Measurements from ENCODE around the gene TMPRSS3.

The TMPRSS3 gene

DNA sequence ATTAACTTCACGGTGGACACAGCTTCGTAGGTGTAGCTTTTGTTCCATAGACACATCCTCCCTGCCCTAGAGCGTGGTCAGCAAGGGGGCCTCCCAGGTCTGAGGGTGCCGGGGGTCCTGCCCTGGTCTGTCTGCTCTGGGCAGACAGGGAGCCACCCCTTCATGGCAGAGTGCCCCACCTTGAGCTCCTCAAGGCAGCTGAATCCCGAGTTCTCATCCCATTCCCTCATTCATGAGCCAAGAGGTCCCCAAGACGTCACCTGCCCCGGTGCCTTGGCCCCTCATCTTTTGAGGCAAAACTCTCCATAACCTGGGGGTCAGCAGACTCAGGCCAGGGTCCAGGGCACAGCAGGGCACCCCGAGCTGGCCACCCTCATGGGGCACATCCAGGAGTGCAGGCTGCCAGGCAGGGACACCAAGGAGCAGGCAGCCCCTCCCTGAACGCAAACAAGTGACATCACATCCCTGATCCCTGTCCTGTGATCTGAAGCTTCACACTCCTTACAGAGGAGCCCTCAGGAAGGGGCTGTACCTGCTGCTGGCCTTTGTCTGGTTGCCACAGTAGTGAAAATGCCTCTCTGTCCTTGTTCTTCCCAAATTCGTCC lies 31.1 kb upstream of the TMPRSS3 start:
- TF ChIP-seq, protein P1, sequence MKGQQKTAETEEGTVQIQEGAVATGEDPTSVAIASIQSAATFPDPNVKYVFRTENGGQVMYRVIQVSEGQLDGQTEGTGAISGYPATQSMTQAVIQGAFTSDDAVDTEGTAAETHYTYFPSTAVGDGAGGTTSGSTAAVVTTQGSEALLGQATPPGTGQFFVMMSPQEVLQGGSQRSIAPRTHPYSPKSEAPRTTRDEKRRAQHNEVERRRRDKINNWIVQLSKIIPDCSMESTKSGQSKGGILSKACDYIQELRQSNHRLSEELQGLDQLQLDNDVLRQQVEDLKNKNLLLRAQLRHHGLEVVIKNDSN (IDR thresholded peaks at IDR 0.05), result no peak
- TF ChIP-seq TCF12 (IDR thresholded peaks at IDR 0.05; ENCODE audit: low read depth), result no peak
- no peak for TF ChIP-seq MAX (IDR thresholded peaks at IDR 0.05)
- TF ChIP-seq EP300 (IDR thresholded peaks at IDR 0.05; ENCODE audit: borderline replicate concordance), result no peak
- TF ChIP-seq NFIC (IDR thresholded peaks at IDR 0.05), result no peak
- no peak for TF ChIP-seq YY1 (IDR thresholded peaks at IDR 0.05; ENCODE audit: low read depth)
- no peak for TF ChIP-seq TEAD4 (IDR thresholded peaks at IDR 0.05)

DNA sequence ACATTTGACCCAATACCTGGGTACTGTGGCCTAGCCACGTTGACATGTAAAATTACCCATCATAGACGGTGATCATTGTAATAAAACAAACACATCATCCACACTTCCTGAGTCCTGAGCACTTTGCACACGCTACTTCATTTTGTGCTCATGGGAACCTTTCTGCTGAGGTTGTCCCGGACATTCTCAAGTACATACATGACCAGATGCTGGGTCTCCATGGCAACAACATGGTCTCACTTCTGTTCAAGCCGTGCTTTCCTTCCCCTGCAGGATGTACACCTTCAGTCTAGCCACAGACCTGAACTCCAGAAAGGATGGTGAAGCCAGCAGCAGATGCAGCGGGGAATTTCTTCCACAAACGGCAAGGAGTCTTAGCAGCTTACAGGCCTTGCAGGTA lies 30.6 kb upstream of the TMPRSS3 start:
- TF ChIP-seq EGR1 (IDR thresholded peaks at IDR 0.05) (no peak), TEAD4 (IDR thresholded peaks at IDR 0.05) (no peak), TAF1 (IDR thresholded peaks at IDR 0.05; ENCODE audit: low read depth) (no peak), ZBTB7A (IDR thresholded peaks at IDR 0.05; ENCODE audit: low read depth) (no peak), TCF12 (IDR thresholded peaks at IDR 0.05; ENCODE audit: low read depth) (no peak), MAX (IDR thresholded peaks at IDR 0.05) (no peak), CREB1 (IDR thresholded peaks at IDR 0.05; ENCODE audit: low read depth) (no peak), NFIC (IDR thresholded peaks at IDR 0.05) (no peak), CEBPB (IDR thresholded peaks at IDR 0.05) (no peak), YY1 (IDR thresholded peaks at IDR 0.05; ENCODE audit: low read depth) (no peak), REST (IDR thresholded peaks at IDR 0.05; ENCODE audit: low read depth) (no peak), EP300 (IDR thresholded peaks at IDR 0.05; ENCODE audit: borderline replicate concordance) (no peak), FOXM1 (IDR thresholded peaks at IDR 0.05; ENCODE audit: borderline replicate concordance, low read depth) (no peak), RAD21 (IDR thresholded peaks at IDR 0.05; ENCODE audit: low read depth) (no peak)
- TF ChIP-seq, protein P1 (IDR thresholded peaks at IDR 0.05), result no peak

DNA sequence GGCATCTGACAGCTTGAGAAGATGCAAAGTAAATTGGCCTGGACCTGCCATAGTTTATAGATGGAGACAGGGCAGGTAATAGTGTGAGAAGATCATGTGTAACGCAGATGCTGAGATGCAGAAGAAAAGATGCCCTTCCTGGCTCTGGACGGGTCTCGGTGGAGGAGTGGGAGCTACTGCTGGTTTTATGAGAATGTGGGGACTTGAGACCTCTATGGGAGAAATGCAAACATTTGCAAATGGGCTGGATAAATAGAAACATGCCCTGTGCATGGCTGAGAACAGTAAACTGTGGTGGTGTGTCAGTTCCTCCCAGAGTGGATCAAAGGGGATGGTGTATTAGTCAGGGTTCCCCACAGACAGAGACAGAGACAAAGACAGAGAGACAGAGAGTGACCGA lies 29.7 kb upstream of the TMPRSS3 start:
- TF ChIP-seq FOXM1 (IDR thresholded peaks at IDR 0.05; ENCODE audit: borderline replicate concordance, low read depth) (no peak), CREB1 (IDR thresholded peaks at IDR 0.05; ENCODE audit: low read depth) (no peak), EP300 (IDR thresholded peaks at IDR 0.05; ENCODE audit: borderline replicate concordance) (no peak), NFIC (IDR thresholded peaks at IDR 0.05) (no peak), TCF12 (IDR thresholded peaks at IDR 0.05; ENCODE audit: low read depth) (no peak), REST (IDR thresholded peaks at IDR 0.05; ENCODE audit: low read depth) (no peak), EGR1 (IDR thresholded peaks at IDR 0.05) (no peak), ZBTB7A (IDR thresholded peaks at IDR 0.05; ENCODE audit: low read depth) (no peak)

- TF ChIP-seq CEBPB (IDR thresholded peaks at IDR 0.05) (no peak), TCF12 (IDR thresholded peaks at IDR 0.05; ENCODE audit: low read depth) (no peak), EP300 (IDR thresholded peaks at IDR 0.05; ENCODE audit: borderline replicate concordance) (no peak), EGR1 (IDR thresholded peaks at IDR 0.05) (no peak), CREB1 (IDR thresholded peaks at IDR 0.05; ENCODE audit: low read depth) (no peak), RAD21 (IDR thresholded peaks at IDR 0.05; ENCODE audit: low read depth) (no peak), ZBTB7A (IDR thresholded peaks at IDR 0.05; ENCODE audit: low read depth) (no peak)
These were observed 29.2 kb upstream of the TMPRSS3 start for GRCh38 chr21:42424914-42425541.

DNA sequence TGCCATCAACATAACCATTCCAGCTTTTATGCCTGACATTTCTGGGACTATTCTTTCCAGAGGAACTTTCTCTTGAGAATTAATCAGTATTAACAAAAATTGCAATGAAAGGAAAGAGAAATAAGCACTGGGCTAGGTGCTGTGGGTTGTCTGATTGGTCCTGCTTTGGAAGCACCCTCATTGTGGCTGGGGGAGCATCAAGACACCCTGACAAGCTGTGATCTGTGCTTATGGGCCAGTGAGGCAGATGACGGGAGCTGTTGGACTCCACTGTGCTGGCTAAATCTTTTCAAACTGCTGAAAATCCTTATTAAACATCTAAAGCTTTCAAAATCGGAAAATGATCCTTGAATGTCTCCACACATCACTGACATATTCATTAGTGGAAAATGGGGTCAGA lies 27.8 kb upstream of the TMPRSS3 start:
- TF ChIP-seq EP300 (IDR thresholded peaks at IDR 0.05; ENCODE audit: borderline replicate concordance) (no peak), NFIC (IDR thresholded peaks at IDR 0.05) (no peak), CEBPB (IDR thresholded peaks at IDR 0.05) (no peak), REST (IDR thresholded peaks at IDR 0.05; ENCODE audit: low read depth) (no peak), TCF12 (IDR thresholded peaks at IDR 0.05; ENCODE audit: low read depth) (no peak), MAX (IDR thresholded peaks at IDR 0.05) (no peak), EGR1 (IDR thresholded peaks at IDR 0.05) (no peak)

Data from Ishikawa (cell line).